DMS114 treated with DMSO at 0.1 percent for 48 hours (cell line): Measurements from ENCODE around the gene NR5A2.
A peak's percentile ranks its signal among the peaks of the same experiment; 100 is the strongest.

Experiments used
- DNase-seq: peaks from one replicate; lab custom pipeline; 2025; ENCODE audit not compliant: unreplicated experiment; lab: John Stamatoyannopoulos, UW

The NR5A2 gene

GRCh38 chr1:200035956-200036618 is 8.6 kb downstream of the NR5A2 start:
- no peak for DNase-seq

GRCh38 chr1:200036619-200037270 is 9.2 kb downstream of the NR5A2 start:
- DNase-seq, result no peak

DNA sequence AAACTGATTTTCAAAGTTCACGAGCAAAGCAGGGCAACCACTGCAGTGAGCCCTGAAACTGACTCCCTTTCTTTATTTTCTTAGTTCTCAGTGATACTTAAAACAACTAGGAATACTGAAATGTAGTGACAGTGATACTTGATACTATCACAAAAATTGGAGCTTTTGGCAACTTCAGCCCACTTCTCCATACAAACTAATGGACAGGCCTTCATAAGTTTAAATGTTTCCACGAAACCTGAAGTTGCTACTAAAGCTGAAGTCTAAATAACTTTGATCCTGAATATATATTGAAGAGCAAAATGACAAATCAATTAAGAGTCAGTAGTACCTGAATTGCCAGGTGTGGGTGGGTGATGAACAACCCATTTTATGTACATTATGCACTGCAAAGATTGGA is 10.0 kb downstream of the NR5A2 start:
- DNase-seq, result no peak

DNA sequence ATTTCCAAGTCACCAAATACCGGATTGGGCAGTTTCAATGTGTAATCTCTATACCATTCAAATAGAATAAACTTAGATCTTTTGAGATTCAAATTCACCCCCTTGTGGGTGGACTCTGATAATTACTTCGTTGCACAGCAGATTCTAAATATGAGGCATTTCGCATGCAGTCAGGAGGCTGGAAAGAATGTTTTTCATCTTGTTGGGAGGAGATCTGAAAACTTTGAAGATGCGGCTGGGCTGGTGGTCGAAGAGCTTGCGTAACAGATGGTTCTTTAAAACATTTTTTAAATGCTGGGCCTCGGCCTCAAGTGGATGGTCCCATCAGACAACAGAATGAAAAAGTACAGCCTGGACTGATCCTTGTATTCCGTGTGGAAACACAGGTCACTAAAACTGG is 10.4 kb downstream of the NR5A2 start:
- DNase-seq, result no peak

GRCh38 chr1:200038325-200038980 is 10.9 kb downstream of the NR5A2 start:
- no peak for DNase-seq

DNA sequence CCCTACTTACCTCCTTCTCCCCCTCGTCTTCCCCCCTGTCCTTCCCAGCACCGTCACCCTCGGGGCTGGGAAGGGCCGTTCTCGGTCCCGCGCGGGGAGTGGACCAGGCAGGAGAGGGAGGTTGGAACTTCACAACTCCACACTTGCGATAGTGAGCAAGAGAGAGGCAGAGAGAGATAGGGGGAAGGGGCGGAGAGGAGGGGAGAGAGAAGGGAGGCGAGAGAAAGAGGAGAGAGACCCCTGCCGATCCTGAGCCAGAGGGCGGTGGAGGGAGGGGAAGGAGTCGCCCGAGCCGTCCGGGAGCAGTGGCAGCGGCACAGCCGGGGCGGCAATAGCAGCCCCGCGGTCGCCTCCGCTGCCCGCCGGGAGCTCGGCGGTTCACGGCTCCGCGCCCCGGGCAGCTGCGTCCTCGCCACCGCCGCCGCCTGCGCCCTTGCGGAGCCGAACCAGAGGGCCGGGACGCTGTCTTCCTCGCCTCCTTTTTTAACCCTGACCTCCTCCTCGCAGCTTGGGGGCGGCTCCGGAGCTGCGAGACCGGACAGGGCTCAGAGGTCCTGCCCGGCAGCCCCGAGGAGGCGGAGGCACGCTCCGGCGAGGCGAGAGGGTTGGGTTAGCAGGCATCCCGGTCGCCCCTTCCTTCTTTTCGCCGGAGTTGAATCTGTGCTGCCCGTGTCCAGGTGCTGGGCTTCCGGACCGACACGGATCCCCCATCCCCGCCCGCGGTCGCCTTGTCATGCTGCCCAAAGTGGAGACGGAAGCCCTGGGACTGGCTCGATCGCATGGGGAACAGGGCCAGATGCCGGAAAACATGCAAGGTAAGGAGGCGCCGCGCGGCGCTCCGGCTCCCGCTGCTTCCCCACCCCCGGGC is 11.7 kb downstream of the NR5A2 start:
- no peak for DNase-seq

GRCh38 chr1:200039849-200040474 is 12.5 kb downstream of the NR5A2 start:
- no peak for DNase-seq

DNA sequence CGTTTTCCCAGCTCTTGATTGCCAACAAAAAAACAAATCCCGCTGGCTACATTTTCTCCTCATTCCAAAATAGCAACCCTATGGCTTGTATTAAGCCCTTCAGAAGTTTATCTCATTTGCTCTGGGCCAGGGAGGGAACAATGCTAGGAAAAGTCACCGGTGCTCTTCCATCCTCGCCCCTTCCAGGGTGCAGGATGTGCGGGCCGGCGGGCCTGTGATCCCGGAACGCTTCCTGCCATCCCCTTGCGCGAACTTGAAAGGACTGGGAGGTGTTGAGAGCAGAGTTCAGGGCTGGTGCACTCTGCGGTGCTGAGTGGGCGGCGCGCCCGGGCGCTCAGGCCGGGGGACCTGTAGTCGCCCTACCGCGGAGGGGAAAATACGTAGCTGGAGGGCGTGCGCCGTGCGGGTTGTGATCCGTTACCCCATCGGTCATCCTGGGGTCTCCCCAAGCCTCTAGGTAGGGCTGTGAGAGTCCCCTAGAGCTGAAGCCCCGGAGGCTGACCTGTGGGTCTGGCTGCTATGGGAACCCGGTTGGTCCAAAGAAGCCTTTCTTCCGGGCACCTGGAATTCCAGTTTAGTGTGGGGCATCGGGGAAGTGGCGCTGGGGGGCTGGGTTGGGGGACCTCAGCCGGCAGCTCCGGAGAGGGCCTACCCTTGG is 13.1 kb downstream of the NR5A2 start:
- no peak for DNase-seq

DNA sequence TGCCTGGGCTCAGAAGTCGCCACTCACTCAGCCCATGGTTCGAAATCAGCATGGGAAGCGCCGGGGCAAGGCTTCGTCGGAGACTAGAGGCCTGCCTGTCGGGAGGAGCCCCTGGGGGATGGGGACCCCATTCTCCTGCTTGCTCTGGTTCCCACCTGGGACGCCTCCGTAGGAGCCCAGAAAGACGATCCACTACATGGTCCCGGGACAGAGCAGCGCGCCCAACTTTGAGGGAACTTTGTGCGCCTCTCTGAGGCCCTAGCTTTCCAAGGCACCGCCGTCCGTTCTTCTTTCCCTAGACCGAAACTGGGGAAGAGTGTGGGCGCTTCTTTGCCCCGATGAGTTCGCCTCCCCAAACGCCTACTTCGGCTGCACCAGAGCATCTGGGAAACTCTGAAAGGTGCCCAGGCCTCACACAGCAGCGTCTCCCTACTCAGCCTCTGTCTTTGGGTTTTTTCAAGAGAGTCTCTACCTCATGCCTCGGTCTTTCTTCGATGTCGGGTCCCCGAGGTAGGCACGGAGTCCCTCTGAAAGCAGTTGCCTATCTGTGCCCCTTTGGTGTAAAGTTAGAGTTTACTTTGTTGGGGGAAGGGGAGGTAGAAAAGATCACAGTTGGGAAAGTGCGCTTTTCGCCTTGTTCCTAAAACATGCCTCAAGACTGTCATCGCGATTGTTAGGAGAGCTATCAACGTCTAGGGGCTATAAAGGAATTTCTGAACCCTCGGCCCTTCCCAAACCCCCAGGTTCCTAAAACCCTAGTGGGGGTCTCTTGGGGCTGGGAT is 14.0 kb downstream of the NR5A2 start:
- no peak for DNase-seq

- DNase-seq, result no peak
Measured at GRCh38 chr1:200042119-200042551, 14.6 kb downstream of the NR5A2 start.

- no peak for DNase-seq
Measured at GRCh38 chr1:200042552-200043335, 15.2 kb downstream of the NR5A2 start.

- peak; percentile 20 for DNase-seq
Measured at GRCh38 chr1:200043336-200043668, 15.8 kb downstream of the NR5A2 start.

DNA sequence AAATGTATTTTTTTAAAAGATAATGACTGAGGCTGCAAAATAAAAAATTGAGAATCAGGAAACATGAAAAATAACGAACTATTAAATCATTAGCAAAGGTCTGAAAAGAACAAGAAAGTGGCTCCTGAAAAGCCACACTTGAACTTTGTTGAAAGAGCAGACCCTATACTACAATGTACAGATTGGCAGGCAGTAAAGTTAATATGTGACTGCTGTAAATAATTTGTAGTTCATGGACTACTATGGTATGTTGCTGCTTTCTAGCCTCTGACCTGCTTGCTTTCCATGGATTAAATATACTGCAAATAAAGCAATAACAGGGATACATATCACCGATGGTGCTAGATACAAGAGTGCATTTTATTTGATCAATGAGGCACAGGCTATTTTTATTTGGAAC is 18.6 kb downstream of the NR5A2 start:
- no peak for DNase-seq

GRCh38 chr1:200048244-200048643 is 20.7 kb downstream of the NR5A2 start:
- DNase-seq, result no peak

- DNase-seq, result no peak
Measured at GRCh38 chr1:200049810-200050209, 22.3 kb downstream of the NR5A2 start.

DNA sequence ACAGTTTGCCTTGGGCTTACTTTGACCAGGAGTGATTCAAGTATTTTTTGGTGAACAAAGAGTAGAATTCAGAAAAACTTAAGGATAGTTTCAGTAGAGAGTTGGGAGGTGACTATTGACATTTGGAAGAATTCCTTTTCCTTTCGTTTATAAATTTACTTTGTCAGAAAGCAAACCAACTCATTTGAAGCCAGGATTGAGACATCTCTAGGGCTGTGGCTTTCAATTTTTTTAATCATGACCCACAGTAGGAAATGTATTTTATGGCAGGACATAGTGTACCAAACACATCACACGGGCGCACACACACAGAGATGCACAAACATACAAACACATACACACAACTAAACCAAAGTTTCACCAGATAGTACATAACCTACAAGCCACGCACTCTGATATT is 24.1 kb downstream of the NR5A2 start:
- DNase-seq, result no peak

- DNase-seq, result no peak
Measured at GRCh38 chr1:200053091-200053490, 25.6 kb downstream of the NR5A2 start.

- no peak for DNase-seq
Measured at GRCh38 chr1:200053646-200054045, 26.1 kb downstream of the NR5A2 start.

GRCh38 chr1:200058341-200058740 is 30.8 kb downstream of the NR5A2 start:
- DNase-seq, result no peak
